Heart right ventricle (tissue), 16 donors: Measurements from ENCODE around the gene WIPF1. TPM values are rescaled to one million over a fixed set of nuclear protein-coding genes. Genes with fewer than 3 reads are reported as not detected.

Experiments
- ATAC-seq, 8 donors: fragments of 200-7000 bp; cut with Tn5 transposase; one replicate each; pipeline ENCODE4 v1.9.1; 2020; ENCODE audit warnings: mild to moderate bottlenecking in 8 of 8, moderate library complexity in 8 of 8, moderate number of reproducible peaks in 1 of 8
- DNase-seq, 2 donors: peaks; one replicate each; pipeline ENCODE4 v3.0.0-alpha.2; 2020
- H3K27ac ChIP-seq, 10 donors: fragments of 200-600 bp; sonication (generic) in 2 of 10; one replicate each; pipeline versions ENCODE4 v1.5.0 to v1.8.0; 2020 to 2022; ENCODE audit warnings: mild to moderate bottlenecking in 3 of 10
- H3K27me3 ChIP-seq, 7 donors: fragments of 200-600 bp; one replicate each; pipeline ENCODE4 v1.8.0; 2021 to 2022; ENCODE audit warnings: mild to moderate bottlenecking in 2 of 7
- H3K36me3 ChIP-seq, 9 donors: fragments of 200-600 bp; sonication (generic) in 1 of 9; one replicate each; pipeline versions ENCODE4 v1.5.0 to v1.8.0; 2020 to 2022; ENCODE audit warnings: mild to moderate bottlenecking in 2 of 9
- H3K4me1 ChIP-seq, 9 donors: fragments of 200-600 bp; sonication (generic) in 1 of 9; one replicate each; pipeline versions ENCODE4 v1.5.0 to v1.8.0; 2020 to 2022; ENCODE audit warnings: mild to moderate bottlenecking in 4 of 9
- H3K4me3 ChIP-seq, 10 donors: fragments of 200-600 bp; sonication (generic) in 2 of 10; one replicate each; pipeline versions ENCODE4 v1.5.0 to v1.8.0; 2020 to 2022; ENCODE audit warnings: mild to moderate bottlenecking in 7 of 10, moderate library complexity in 2 of 10
- H3K9me3 ChIP-seq, 11 donors: fragments of 200-600 bp in 10 of 11; sonication (generic) in 2 of 11; one replicate each; pipeline versions ENCODE4 v1.5.0 to v1.8.0; 2013 to 2022; ENCODE audit warnings: mild to moderate bottlenecking in 2 of 11, control low read depth in 1 of 11, moderate library complexity in 1 of 11
- WGBS, 2 donors: extraction: QIAGEN DNeasy Blood & Tissue Kit; methylation state at CpG; one replicate each; pipeline ENCODE4 v1.1.7; 2013; ENCODE audit warnings: inconsistent platforms in 1 of 2; 5-methylcytosine and 5-hydroxymethylcytosine counted together
- intact Hi-C, 10 donors: fragments of 100-400 bp; cut with DNase I; formaldehyde crosslinking; loops; one replicate each; pipeline versions ENCODE4 v1.11.1 to v1.14.2; 2022
- polyA plus RNA-seq, 2 donors: library from polyadenylated mRNA; stranded (reverse); fragments of 200-250 nt; gene quantifications; one replicate each; pipeline ENCODE4 v1.2.3, GENCODE V29; 2013
- total RNA-seq, 10 donors: library from RNA; stranded (reverse); fragmentation: NEBNext Ultra II Directional in 3 of 10; extraction: Animal tissue kit (Norgen Biotek cat#: 25700) in 3 of 10; gene quantifications; one replicate each; pipeline versions ENCODE4 v1.2.1 to v1.2.4, GENCODE V29; 2021 to 2023
- TF ChIP-seq, protein P1 (sequence below), 9 donors: fragments of 200-600 bp; sonication (generic) in 2 of 9; IDR thresholded peaks; one replicate each; pipeline versions ENCODE4 v1.5.0 to v1.8.0; 2021 to 2022; ENCODE audit warnings: antibody characterized with exemption in 9 of 9, mild to moderate bottlenecking in 5 of 9, moderate library complexity in 1 of 9
- donor health status: Arrhythmogenic right ventricular cardiomyopathy.
- donor health status: ischemic (EF 13 %, LVEDD 7.1; RV severe dilation, severe dysfunction).
- donor health status: healthy with polysubstance abuse.
- donor health status: DM: no; HTN: yes; CAD: no.
- donor health status: DM: no; HTN: no; CAD: no.
- donor health status: ischemic (EF 25% LVEDD 6.9; RV normal size, moderate dysfunction).
- donor health status: ischemic (EF 25% LVEDD 5.7; RV mildly dilated, moderate dysfunction).
- donor health status: healthy.
- donor health status: DM: yes; HTN: yes; CAD: no.
- donor health status: Ischemic cardiomyopathy.
- donor health status: ischemic (EF 35%, LVEDD 5.7; RV mildly dilated, moderate dysfunction).
- donor health status: nonischemic (EF 11% LVEDD 7.7; RV severe dilation, severe dysfunction).
- donor health status: DM: yes; HTN: yes; CAD: no.
- donor health status: PGD.
- donor health status: ischemic (EF 29% LVEDD 5.4; RV normal size, mild dysfunction).
- donor health status: nonischemic (EF 23%, LVEDD 6.1; RV moderate dilation, normal function).

Gene WIPF1
- total and polyA plus RNA-seq, 12 donors: 9.1 to 48.1 (median 15.6) TPM

DNA sequence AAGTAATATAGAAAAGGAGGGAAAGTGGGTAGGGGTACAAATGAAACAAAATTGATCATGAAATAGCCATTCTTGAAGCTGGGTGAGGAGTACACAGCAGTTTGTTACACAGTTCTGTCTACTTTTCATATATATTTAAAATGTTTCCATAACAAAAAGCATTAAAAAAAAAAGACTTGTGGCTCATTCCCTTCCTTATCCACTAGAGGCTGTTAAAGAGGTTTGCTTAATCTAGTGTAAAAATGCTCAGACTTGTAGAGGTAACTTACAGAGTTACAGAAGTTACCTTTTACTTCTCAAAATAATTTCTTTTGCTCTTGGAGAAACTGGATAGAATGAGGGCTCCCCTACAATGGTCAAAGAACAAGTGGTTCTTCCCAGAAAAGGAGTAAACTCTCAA is 8.1 kb upstream of the WIPF1 start:
- Histone ChIP-seq H3K4me1 (peaks cover 2 to 68% (median 25%) of the 10 kb centered on the region in 9 donors), H3K27me3 (no peaks in the 10 kb centered on the region), H3K9me3 (no peaks in the 10 kb centered on the region), H3K4me3 (no peak overlapping the region), H3K36me3 (peaks cover 0 to 25% (median 0%) of the 10 kb centered on the region in 9 donors), H3K27ac (no peak overlapping the region)
- ATAC-seq (no peak), DNase-seq (no peak)
- TF ChIP-seq, protein P1, sequence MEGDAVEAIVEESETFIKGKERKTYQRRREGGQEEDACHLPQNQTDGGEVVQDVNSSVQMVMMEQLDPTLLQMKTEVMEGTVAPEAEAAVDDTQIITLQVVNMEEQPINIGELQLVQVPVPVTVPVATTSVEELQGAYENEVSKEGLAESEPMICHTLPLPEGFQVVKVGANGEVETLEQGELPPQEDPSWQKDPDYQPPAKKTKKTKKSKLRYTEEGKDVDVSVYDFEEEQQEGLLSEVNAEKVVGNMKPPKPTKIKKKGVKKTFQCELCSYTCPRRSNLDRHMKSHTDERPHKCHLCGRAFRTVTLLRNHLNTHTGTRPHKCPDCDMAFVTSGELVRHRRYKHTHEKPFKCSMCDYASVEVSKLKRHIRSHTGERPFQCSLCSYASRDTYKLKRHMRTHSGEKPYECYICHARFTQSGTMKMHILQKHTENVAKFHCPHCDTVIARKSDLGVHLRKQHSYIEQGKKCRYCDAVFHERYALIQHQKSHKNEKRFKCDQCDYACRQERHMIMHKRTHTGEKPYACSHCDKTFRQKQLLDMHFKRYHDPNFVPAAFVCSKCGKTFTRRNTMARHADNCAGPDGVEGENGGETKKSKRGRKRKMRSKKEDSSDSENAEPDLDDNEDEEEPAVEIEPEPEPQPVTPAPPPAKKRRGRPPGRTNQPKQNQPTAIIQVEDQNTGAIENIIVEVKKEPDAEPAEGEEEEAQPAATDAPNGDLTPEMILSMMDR (IDR thresholded peaks at IDR 0.05): peak in 4 of 9 donors; percentile 18 to 38 (median 27)
- intact Hi-C loops: loop anchor here in 4 of 10 donors (5.0 to 10.0 kb wide), 3 partner anchors 77 to 141 kb away; no protein-coding TSS in a partner anchor

DNA sequence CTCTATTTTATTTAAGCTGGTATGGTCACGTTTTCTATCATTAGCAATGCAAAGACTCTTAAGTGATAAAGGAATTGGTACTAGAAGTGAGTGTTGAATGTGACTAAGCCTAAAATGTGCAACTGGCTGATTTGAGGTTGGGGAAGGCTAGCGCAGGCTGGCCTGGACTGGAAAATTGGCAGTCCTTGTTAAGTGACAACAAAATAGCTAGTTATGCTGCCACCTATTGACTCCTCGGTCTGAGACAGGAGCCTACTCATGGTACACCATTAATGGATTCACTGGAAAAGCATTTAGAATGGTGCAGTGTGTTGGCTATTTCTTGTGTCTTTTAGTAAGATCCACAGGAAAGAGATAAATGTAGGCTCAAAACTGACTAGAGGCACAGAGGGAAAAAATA is 5.7 kb upstream of the WIPF1 start:
- H3K27me3 ChIP-seq: no peaks in the 10 kb centered on the region
- peaks cover 0 to 73% (median 18%) of the 10 kb centered on the region in 9 donors for H3K4me1 ChIP-seq
- no peak overlapping the region for H3K4me3 ChIP-seq
- peak; percentile 30 to 76 for DNase-seq
- 23 to 26% methylated on average over 3 of the region's 3 CpGs for WGBS, 2 donors
- intact Hi-C loops: loop anchor here (2.0 to 10.0 kb wide), 7 partner anchors 79 to 141 kb away; partner anchors contain the start of gene GPR155 (in 1 of the 10)
- peaks cover 0 to 14% (median 0%) of the 10 kb centered on the region in 9 donors for H3K36me3 ChIP-seq
- peak; percentile 89 to 94 (median 90) for ATAC-seq
- H3K27ac ChIP-seq: peak overlapping the region in 2 of 10 donors; percentile 24 to 98
- TF ChIP-seq, protein P1 (IDR thresholded peaks at IDR 0.05): peak; percentile 16 to 79 (median 63)
- no peaks in the 10 kb centered on the region for H3K9me3 ChIP-seq

DNA sequence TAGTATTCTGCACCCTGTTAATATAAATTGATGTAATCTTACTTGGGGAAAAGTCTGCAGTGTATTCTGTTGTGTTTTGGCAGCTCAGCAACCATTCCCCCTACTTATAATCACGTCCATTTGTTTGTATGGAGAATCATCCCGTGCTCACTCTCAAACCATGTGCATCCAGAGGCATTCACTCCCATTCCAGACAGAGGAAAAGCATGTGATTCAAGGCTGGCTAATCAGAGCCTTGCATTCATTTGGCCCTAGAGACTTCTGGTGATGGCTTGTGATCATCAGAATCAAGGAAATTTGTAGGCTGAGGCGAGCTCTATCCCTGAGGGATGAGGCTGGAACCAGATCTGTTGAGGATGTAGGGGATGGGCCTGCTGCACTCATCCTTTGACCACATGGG is 5.1 kb upstream of the WIPF1 start:
- H3K4me3 ChIP-seq: no peak overlapping the region
- peaks cover 0 to 14% (median 0%) of the 10 kb centered on the region in 9 donors for H3K36me3 ChIP-seq
- peaks cover 0 to 75% (median 18%) of the 10 kb centered on the region in 9 donors for H3K4me1 ChIP-seq
- no peaks in the 10 kb centered on the region for H3K9me3 ChIP-seq
- 79 to 87% methylated on average over 3 of the region's 3 CpGs for WGBS, 2 donors
- intact Hi-C loops: loop anchor here (2.0 to 10.0 kb wide), 7 partner anchors 80 to 140 kb away; partner anchors contain the start of gene GPR155 (in 1 of the 10)
- peak overlapping the region in 2 of 10 donors; percentile 24 to 98 for H3K27ac ChIP-seq
- DNase-seq (no peak), ATAC-seq (no peak)
- no peaks in the 10 kb centered on the region for H3K27me3 ChIP-seq
- TF ChIP-seq, protein P1 (IDR thresholded peaks at IDR 0.05): no peak

DNA sequence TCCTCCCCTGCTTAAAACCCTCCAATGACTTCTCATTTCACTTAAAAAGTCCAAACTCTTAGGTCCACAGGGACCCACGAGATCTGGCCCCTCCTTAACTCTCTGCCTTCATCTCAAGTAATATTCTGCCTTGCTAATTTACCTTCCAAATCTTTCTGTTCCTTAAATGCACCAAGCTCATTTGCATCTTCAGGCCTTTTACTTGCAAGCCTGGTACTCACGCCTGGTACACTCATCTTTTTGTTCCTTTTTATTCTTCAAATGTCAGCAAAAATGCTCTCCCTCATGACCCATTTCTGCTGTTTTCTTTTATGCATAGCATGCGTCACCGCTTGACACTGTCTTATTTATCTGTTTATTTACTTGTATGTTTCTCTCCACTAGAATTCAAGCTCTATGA is 2.7 kb upstream of the WIPF1 start:
- ATAC-seq (peak in 1 of 8 donors; percentile 20), DNase-seq (no peak)
- H3K4me3 ChIP-seq: no peak overlapping the region
- peaks cover 0 to 83% (median 16%) of the 10 kb centered on the region in 9 donors for H3K4me1 ChIP-seq
- no peaks in the 10 kb centered on the region for H3K9me3 ChIP-seq
- H3K36me3 ChIP-seq: peaks cover 0 to 14% (median 0%) of the 10 kb centered on the region in 9 donors
- H3K27ac ChIP-seq: peak overlapping the region in 2 of 10 donors; percentile 17 to 98
- WGBS, 2 donors: 90 to 91% methylated on average over 4 of the region's 4 CpGs
- intact Hi-C loops: loop anchor here in 7 of 10 donors (5.0 to 10.0 kb wide), 6 partner anchors 82 to 138 kb away; partner anchors contain the start of gene GPR155 (in 1 of the 7)
- no peaks in the 10 kb centered on the region for H3K27me3 ChIP-seq
- TF ChIP-seq, protein P1 (IDR thresholded peaks at IDR 0.05): no peak
